ENCODE data around the gene LRRC9. TPM values are rescaled to one million over a fixed set of nuclear protein-coding genes. Genes with fewer than 3 reads are reported as not detected.
A peak's percentile ranks its signal among the peaks of the same experiment; 100 is the strongest.
"Not testable (repeated sequence)": the region's sequence is repeated elsewhere in the genome, so short reads cannot be mapped to it uniquely, and the experiment has no call there.

LRRC9 gene
- not detected in 2 replicates for total RNA-seq

GRCh38 chr14:59919570-59920377 is at the start of gene LRRC9:
LRRC9 (plus strand) TSS chr14:59920144.
- DNase-seq, result peak; percentile 2

- DNase-seq, result peak; percentile 53
Observed at GRCh38 chr14:59870277-59871165, 49.4 kb upstream of the LRRC9 start, which contains the start of gene RTN1. RTN1 (minus strand) TSS chr14:59870776; CDS start chr14:59870630, 146 bp downstream.

- DNase-seq, result no peak
Observed at GRCh38 chr14:59871166-59871495, 48.8 kb upstream of the LRRC9 start.

GRCh38 chr14:59882957-59883356 is 37.0 kb upstream of the LRRC9 start:
- no peak for DNase-seq

GRCh38 chr14:59890676-59891075 is 29.3 kb upstream of the LRRC9 start:
- no peak for DNase-seq

- no peak for DNase-seq
Observed at GRCh38 chr14:59895721-59896120, 24.2 kb upstream of the LRRC9 start.

- DNase-seq, result peak; percentile 73
Observed at GRCh38 chr14:59897757-59898383, 22.1 kb upstream of the LRRC9 start.

- no peak for DNase-seq
Observed at GRCh38 chr14:59900556-59900955, 19.4 kb upstream of the LRRC9 start.

- no peak for DNase-seq
Observed at GRCh38 chr14:59904184-59904583, 15.8 kb upstream of the LRRC9 start.

GRCh38 chr14:59905188-59905587 is 14.8 kb upstream of the LRRC9 start:
- no peak for DNase-seq

- DNase-seq, result no peak
Observed at GRCh38 chr14:59912443-59912842, 7.5 kb upstream of the LRRC9 start.

GRCh38 chr14:59913187-59913586 is 6.8 kb upstream of the LRRC9 start:
- DNase-seq, result no peak

- peak; percentile 50 for DNase-seq
Observed at GRCh38 chr14:59918824-59919569, 947 bp upstream of the LRRC9 start.

- DNase-seq, result no peak
Observed at GRCh38 chr14:59920378-59920683, 387 bp downstream of the LRRC9 start.

GRCh38 chr14:59925797-59926196 is 5.9 kb downstream of the LRRC9 start:
- DNase-seq, result no peak

- DNase-seq, result no peak
Observed at GRCh38 chr14:59926534-59926933, 6.6 kb downstream of the LRRC9 start.

- DNase-seq, result no peak
Observed at GRCh38 chr14:59931237-59931636, 11.3 kb downstream of the LRRC9 start.

- no peak for DNase-seq
Observed at GRCh38 chr14:59936145-59936544, 16.2 kb downstream of the LRRC9 start.

- DNase-seq, result no peak
Observed at GRCh38 chr14:59939828-59940227, 19.9 kb downstream of the LRRC9 start.

GRCh38 chr14:59942296-59942862 is 22.4 kb downstream of the LRRC9 start:
- not testable (repeated sequence) for DNase-seq

- DNase-seq, result no peak
Observed at GRCh38 chr14:59944909-59945308, 25.0 kb downstream of the LRRC9 start.

GRCh38 chr14:59952141-59952540 is 32.2 kb downstream of the LRRC9 start:
- not testable (repeated sequence) for DNase-seq
